GM12878 (cell line): ENCODE data around the gene AKR1B15. TPM values are rescaled to one million over a fixed set of nuclear protein-coding genes. Genes with fewer than 3 reads are reported as not detected.

Experiments
- ATAC-seq: fragments of 200-7000 bp; cut with Tn5 transposase; 3 replicates; pipeline ENCODE4 v1.9.1; 2020; ENCODE audit warnings: mild to moderate bottlenecking, moderate library complexity
- BruUV-seq: library from RNA; stranded (reverse); fragments of 400-500 nt; replicated peaks from 2 replicates; lab custom pipeline; 2021; lab: Mats Ljungman, UMichigan
- CTCF ChIA-PET: fragments of 300-600 bp; sonication (Branson Sonifier 250); formaldehyde crosslinking; extraction: SDS; loops from one replicate; lab custom pipeline; 2021; ENCODE audit warnings: inconsistent platforms; lab: Yijun Ruan, JAX
- POLR2A ChIA-PET: fragments of 350-600 bp; formaldehyde crosslinking; extraction: SDS; loops from one replicate; lab custom pipeline; 2021; ENCODE audit warnings: inconsistent platforms; lab: Charles Lee
- RAD21 ChIA-PET: fragments of 300-600 bp; sonication (Branson Sonifier 250); formaldehyde crosslinking; loops from one replicate; lab custom pipeline; 2023; ENCODE audit warnings: antibody characterized with exemption; ENCODE audit not compliant: unreplicated experiment; lab: Charles Lee
- SMC1A ChIA-PET: fragments of 300-600 bp; sonication (Branson Sonifier 250); formaldehyde crosslinking; loops from one replicate; lab custom pipeline; 2023; ENCODE audit not compliant: unreplicated experiment, uncharacterized antibody; lab: Charles Lee
- DNase-seq: peaks from one replicate; pipeline ENCODE4 v3.0.0-alpha.2; 2011; ENCODE audit warnings: low read depth, low spot score
- FAIRE-seq: peaks from 3 replicates; lab custom pipeline; 2011; peaks lifted over from hg19 to GRCh38; lab: Jason Lieb, UNC
- H2AFZ ChIP-seq: 2 replicates; pipeline ENCODE4 v1.6.0; 2011; ENCODE audit warnings: low read depth, low read length, control low read depth; ENCODE audit not compliant: control insufficient read depth
- H3K27ac ChIP-seq: 2 replicates; pipeline ENCODE4 v1.5.1; 2011; ENCODE audit warnings: control low read depth; ENCODE audit not compliant: control insufficient read depth, insufficient read depth
- H3K27me3 ChIP-seq, 2 experiments: replicated peaks in 1 of 2; 2 replicates each; pipeline versions ENCODE4 v1.6.0 to v1.6.1; 2011; ENCODE audit warnings: low read length in 1 of 2; ENCODE audit not compliant: control insufficient read depth in 2 of 2, insufficient read depth in 2 of 2
- H3K36me3 ChIP-seq, 2 experiments: 2 replicates each; pipeline ENCODE4 v1.5.1; 2011; ENCODE audit warnings: low read length in 1 of 2; ENCODE audit not compliant: control insufficient read depth in 2 of 2, insufficient read depth in 2 of 2
- H3K4me1 ChIP-seq: 2 replicates; pipeline ENCODE4 v1.6.1; 2011; ENCODE audit warnings: mild to moderate bottlenecking, low read length, moderate library complexity, mixed read lengths; ENCODE audit not compliant: control insufficient read depth, insufficient read depth
- H3K4me2 ChIP-seq: 2 replicates; pipeline ENCODE4 v1.6.0; 2011; ENCODE audit warnings: control low read depth; ENCODE audit not compliant: control insufficient read depth, insufficient read depth
- H3K4me3 ChIP-seq: fragments of 200-600 bp; sonication (generic); 2 replicates; pipeline ENCODE4 v1.5.1; 2016
- H3K79me2 ChIP-seq: 2 replicates; pipeline ENCODE4 v1.6.0; 2011; ENCODE audit warnings: low read length; ENCODE audit not compliant: control insufficient read depth, insufficient read depth
- H3K9ac ChIP-seq: 2 replicates; pipeline ENCODE4 v1.8.0; 2011; ENCODE audit warnings: low read length, control low read depth, mixed read lengths; ENCODE audit not compliant: control insufficient read depth, insufficient read depth
- H3K9me3 ChIP-seq: replicated peaks from 3 replicates; pipeline ENCODE4 v1.5.1; 2011; ENCODE audit warnings: mild to moderate bottlenecking, low read length; ENCODE audit not compliant: control insufficient read depth, insufficient read depth
- H4K20me1 ChIP-seq: 2 replicates; pipeline ENCODE4 v1.6.0; 2011; ENCODE audit not compliant: control insufficient read depth, insufficient read depth
- CEBPB ChIP-seq, 2 experiments: fragments of 150-350 bp in 1 of 2; IDR thresholded peaks; 2 replicates each; pipeline ENCODE4 v1.6.1; 2012 to 2014; ENCODE audit warnings: low read depth in 2 of 2, low read length in 2 of 2, borderline replicate concordance in 1 of 2, inconsistent platforms in 1 of 2
- CREM ChIP-seq: IDR thresholded peaks from 2 replicates; pipeline ENCODE4 v1.6.1; 2014; ENCODE audit warnings: antibody characterized with exemption, low read depth
- EED ChIP-seq: sonication (generic); IDR thresholded peaks from 2 replicates; pipeline ENCODE4 v1.6.1; 2016; ENCODE audit warnings: antibody characterized with exemption, low read depth
- ETV6 ChIP-seq, 2 experiments: fragments of 450-650 bp in 1 of 2; IDR thresholded peaks in 1 of 2; conservative IDR thresholded peaks in 1 of 2; 2 replicates each; pipeline ENCODE4 v1.6.1; 2014; ENCODE audit warnings: antibody characterized with exemption in 1 of 2, borderline replicate concordance in 1 of 2, low read depth in 1 of 2, mild to moderate bottlenecking in 1 of 2, moderate library complexity in 1 of 2
- IRF5 ChIP-seq: fragments of 450-650 bp; IDR thresholded peaks from 2 replicates; pipeline ENCODE4 v1.6.1; 2017; ENCODE audit warnings: borderline replicate concordance
- MEF2A ChIP-seq: IDR thresholded peaks from 2 replicates; pipeline ENCODE4 v1.6.1; 2011; ENCODE audit warnings: low read depth, mild to moderate bottlenecking, low read length, moderate library complexity; ENCODE audit not compliant: insufficient read depth
- PML ChIP-seq: IDR thresholded peaks from 2 replicates; pipeline ENCODE4 v1.6.1; 2012; ENCODE audit warnings: low read length, inconsistent platforms
- TBL1XR1 ChIP-seq: IDR thresholded peaks from 2 replicates; pipeline ENCODE4 v1.6.1; 2012; ENCODE audit warnings: low read depth, low read length, improper control_type of control experiment
- TCF7 ChIP-seq: IDR thresholded peaks from 2 replicates; pipeline ENCODE4 v1.6.1; 2014; ENCODE audit warnings: antibody characterized with exemption, borderline replicate concordance
- YY1 ChIP-seq: IDR thresholded peaks from 2 replicates; pipeline ENCODE4 v1.6.1; 2011; ENCODE audit warnings: low read depth, mild to moderate bottlenecking, low read length
- ZNF217 ChIP-seq: fragments of 450-650 bp; IDR thresholded peaks from 2 replicates; pipeline ENCODE4 v1.6.1; 2017; ENCODE audit warnings: antibody characterized with exemption, mild to moderate bottlenecking
- WGBS: methylation state at CpG from one replicate; pipeline ENCODE4 v1.1.6; 2016; ENCODE audit warnings: low lambda C conversion rate; ENCODE audit not compliant: insufficient replicate concordance, insufficient coverage; ENCODE audit errors: missing lambda C conversion rate; 5-methylcytosine and 5-hydroxymethylcytosine counted together
- in situ Hi-C: fragments of 300-500 bp; cut with MboI; formaldehyde crosslinking; loops from 9 replicates; pipeline ENCODE4 v1.14.3; 2018; ENCODE audit warnings: mixed read lengths
- intact Hi-C: fragments of 100-400 bp; cut with micrococcal nuclease; formaldehyde crosslinking; loops from one replicate; pipeline ENCODE4 v1.14.2; 2022; ENCODE audit not compliant: unreplicated experiment
- polyA plus RNA-seq, 11 experiments: library from polyadenylated mRNA; depleted of rRNA in 4 of 11; unstranded in 6 of 11; stranded (reverse) in 5 of 11; fragments of >200 nt; fragmentation: Nextera tagmentation in 4 of 11; fragmentation: Illumina TruSeq in 1 of 11; extraction: Ambion mirVana in 4 of 11; extraction: Trizol in 1 of 11; gene quantifications; 1 replicate in 1 of 11; 2 replicates in 10 of 11; pipeline versions ENCODE4 v1.2.1 to v1.2.3, GENCODE V29; 2011 to 2016; ENCODE audit warnings: inconsistent platforms in 2 of 11, missing spikeins in 2 of 11, low read depth in 1 of 11
- total RNA-seq, 4 experiments: library from RNA; depleted of rRNA in 3 of 4; stranded (reverse); fragments of >200 nt in 3 of 4; fragmentation: Illumina TruSeq in 1 of 4; extraction: Trizol in 1 of 4; gene quantifications; 2 replicates each; pipeline versions ENCODE4 v1.2.1 to v1.2.3, GENCODE V29; 2013 to 2021
- TF ChIP-seq, protein P1 (sequence below): fragments of 150-350 bp; IDR thresholded peaks from 2 replicates; pipeline ENCODE4 v1.6.1; 2014; ENCODE audit warnings: mild to moderate bottlenecking, low read depth, low read length

Gene AKR1B15
- total and polyA plus RNA-seq, 10 of the 15 experiments (the other 5 are each of a cell fraction or from before 2014, with no cell fraction given), result 0.06 TPM; not detected in 9

GRCh38 chr7:134528749-134529148, 20.2 kb upstream of the AKR1B15 start:
- no TSS peak for BruUV-seq
- Histone ChIP-seq H3K27me3 (peaks cover 2 to 4% of the 10 kb centered on the region in 2 experiments; a peak in 2 of 4 replicates), H3K4me3 (no peak overlapping the region), H3K4me1 (no peaks in the 10 kb centered on the region), H2AFZ (no peak overlapping the region), H3K9me3 (no peaks in the 10 kb centered on the region), H3K4me2 (no peak overlapping the region), H3K27ac (no peak overlapping the region), H3K79me2 (no peaks in the 10 kb centered on the region), H4K20me1 (no peaks in the 10 kb centered on the region), H3K36me3 (no peaks in the 10 kb centered on the region), H3K9ac (no peak overlapping the region)
- SMC1A ChIA-PET, result no interaction called here
- intact Hi-C loops, result no loop called here
- POLR2A ChIA-PET, result no interaction called here
- no peak for FAIRE-seq
- CTCF ChIA-PET, result interaction anchor here (1.4 kb wide), 1 partner anchor 15 kb away, joined by 3 read pairs; no protein-coding TSS in a partner anchor
- no peak for ATAC-seq
- no peak for DNase-seq
- WGBS, result 21% methylated on average over 5 of the region's 5 CpGs
- RAD21 ChIA-PET, result no interaction called here
- TF ChIP-seq CEBPB (IDR thresholded peaks at IDR 0.05; ENCODE audit: borderline replicate concordance in 1 of 2, low read depth in 2 of 2, low read length in 2 of 2) (no peak), PML (no peak), TBL1XR1 (no peak), IRF5 (no peak), ZNF217 (no peak), EED (no peak), MEF2A (no peak), TCF7 (no peak), ETV6 (conservative IDR thresholded peaks at IDR 0.05 in 1 of 2, IDR thresholded peaks at IDR 0.05 in 1 of 2; ENCODE audit: borderline replicate concordance in 1 of 2, low read depth in 1 of 2) (no peak), CREM (no peak), YY1 (no peak)
- TF ChIP-seq, protein P1, sequence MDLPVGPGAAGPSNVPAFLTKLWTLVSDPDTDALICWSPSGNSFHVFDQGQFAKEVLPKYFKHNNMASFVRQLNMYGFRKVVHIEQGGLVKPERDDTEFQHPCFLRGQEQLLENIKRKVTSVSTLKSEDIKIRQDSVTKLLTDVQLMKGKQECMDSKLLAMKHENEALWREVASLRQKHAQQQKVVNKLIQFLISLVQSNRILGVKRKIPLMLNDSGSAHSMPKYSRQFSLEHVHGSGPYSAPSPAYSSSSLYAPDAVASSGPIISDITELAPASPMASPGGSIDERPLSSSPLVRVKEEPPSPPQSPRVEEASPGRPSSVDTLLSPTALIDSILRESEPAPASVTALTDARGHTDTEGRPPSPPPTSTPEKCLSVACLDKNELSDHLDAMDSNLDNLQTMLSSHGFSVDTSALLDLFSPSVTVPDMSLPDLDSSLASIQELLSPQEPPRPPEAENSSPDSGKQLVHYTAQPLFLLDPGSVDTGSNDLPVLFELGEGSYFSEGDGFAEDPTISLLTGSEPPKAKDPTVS, result no peak
- in situ Hi-C loops, result no loop called here
